Measurements from ENCODE around the gene FAM222B. TPM values are rescaled to one million over a fixed set of nuclear protein-coding genes. Genes with fewer than 3 reads are reported as not detected.

The FAM222B gene
- total and polyA plus RNA-seq, 2 experiments from 2014 or later = 63.7 to 78.5 TPM

- TF ChIP-seq JUNB (IDR thresholded peaks at IDR 0.05; ENCODE audit: unreplicated experiment) (no peak), NANOG (IDR thresholded peaks at IDR 0.05; ENCODE audit: borderline replicate concordance) (no peak), STAT1 (IDR thresholded peaks at IDR 0.05; ENCODE audit: unreplicated experiment) (no peak), ZNF114 (CRISPR knock-in tag; IDR thresholded peaks at IDR 0.05) (no peak)
Observed at GRCh38 chr17:28834420-28834819, 8.2 kb downstream of the FAM222B start (continued).

GRCh38 chr17:28828294-28829040, 14.1 kb downstream of the FAM222B start:
- no peaks in the 10 kb centered on the region; the same call in 1 of the 2 replicates for H3K9me2 ChIP-seq (ENCODE audit: insufficient read depth)
- no peak for DNase-seq (ENCODE audit: low spot score)
- TF ChIP-seq CTCF (conservative IDR thresholded peaks at IDR 0.05; ENCODE audit: low read depth in 2 of 2) = no peak
- no peak for TF ChIP-seq EZH2 (IDR thresholded peaks at IDR 0.05; ENCODE audit: low read depth, unreplicated experiment)
- no peak for TF ChIP-seq STAT1 (IDR thresholded peaks at IDR 0.05; ENCODE audit: unreplicated experiment)
- no peak for TF ChIP-seq ZNF331 (CRISPR knock-in tag; IDR thresholded peaks at IDR 0.05; ENCODE audit: low read depth)
- no peak for TF ChIP-seq NANOG (IDR thresholded peaks at IDR 0.05; ENCODE audit: borderline replicate concordance)
- TF ChIP-seq JUNB (IDR thresholded peaks at IDR 0.05; ENCODE audit: unreplicated experiment) = no peak
- no peak for TF ChIP-seq CREB1 (CRISPR knock-in tag; IDR thresholded peaks at IDR 0.05; ENCODE audit: low read depth)
- TF ChIP-seq ETS1 (IDR thresholded peaks at IDR 0.05) = no peak
- peaks cover 4% of the 10 kb centered on the region for H3K27me3 Mint-ChIP-seq (ENCODE audit: insufficient read depth, low read depth, poor library complexity)
- H3K36me3 ChIP-seq (ENCODE audit: insufficient read depth) = 0 out of 2 replicates have a peak, but pooled peaks cover 3% of the 10 kb centered on the region
- H3F3A ChIP-seq (replicated peaks; ENCODE audit: low read depth) = 0 out of 2 replicates have a peak, but pooled peaks cover 3% of the 10 kb centered on the region
- H3K79me2 ChIP-seq (replicated peaks; ENCODE audit: insufficient read depth) = peaks cover 76% of the 10 kb centered on the region
- no peaks in the 10 kb centered on the region; the same call in 2 of the 3 replicates for H3K4me1 Mint-ChIP-seq
- H3K36me3 Mint-ChIP-seq (ENCODE audit: low read depth) = peaks cover 18% of the 10 kb centered on the region
- no peaks in the 10 kb centered on the region for H3K27me3 ChIP-seq (ENCODE audit: insufficient read depth)
- no peak overlapping the region for H3K4me3 ChIP-seq
- H2AFZ ChIP-seq = no peak overlapping the region
- no peak for ATAC-seq
- H3K27ac Mint-ChIP-seq = no peak overlapping the region; the same call in 1 of the 2 replicates
- H4K20me1 ChIP-seq (replicated peaks; ENCODE audit: insufficient read depth) = peaks cover 9% of the 10 kb centered on the region
- H3K4me1 ChIP-seq (ENCODE audit: insufficient read depth) = no peaks in the 10 kb centered on the region
- no peak overlapping the region for H3K4me2 ChIP-seq
- no peaks in the 10 kb centered on the region for H3K9me3 Mint-ChIP-seq
- H3K27ac ChIP-seq (ENCODE audit: low read depth) = no peak overlapping the region; the same call in 1 of the 2 replicates
- H3K4me3 Mint-ChIP-seq = no peak overlapping the region

GRCh38 chr17:28827672-28828071, 14.9 kb downstream of the FAM222B start:
- Mint-ChIP-seq H3K36me3 (ENCODE audit: low read depth) (peaks cover 18% of the 10 kb centered on the region), H3K4me3 (no peak overlapping the region), H3K4me1 (no peaks in the 10 kb centered on the region; the same call in 2 of the 3 replicates), H3K27ac (peak overlapping the region; percentile 29; the same call in 1 of the 2 replicates), H3K27me3 (ENCODE audit: insufficient read depth, low read depth, poor library complexity) (peaks cover 4% of the 10 kb centered on the region), H3K9me3 (no peaks in the 10 kb centered on the region)
- Histone ChIP-seq H3K4me1 (ENCODE audit: insufficient read depth) (no peaks in the 10 kb centered on the region), H3K4me2 (no peak overlapping the region), H3K36me3 (ENCODE audit: insufficient read depth) (0 out of 2 replicates have a peak, but pooled peaks cover 3% of the 10 kb centered on the region), H3K9me2 (ENCODE audit: insufficient read depth) (no peaks in the 10 kb centered on the region; the same call in 1 of the 2 replicates), H2AFZ (no peak overlapping the region), H3K27ac (ENCODE audit: low read depth) (no peak overlapping the region), H4K20me1 (replicated peaks; ENCODE audit: insufficient read depth) (peaks cover 9% of the 10 kb centered on the region), H3K4me3 (no peak overlapping the region), H3K79me2 (replicated peaks; ENCODE audit: insufficient read depth) (peaks cover 75% of the 10 kb centered on the region), H3F3A (replicated peaks; ENCODE audit: low read depth) (0 out of 2 replicates have a peak, but pooled peaks cover 3% of the 10 kb centered on the region), H3K27me3 (ENCODE audit: insufficient read depth) (no peaks in the 10 kb centered on the region)
- no peak for ATAC-seq
- DNase-seq (ENCODE audit: low spot score) = no peak
- TF ChIP-seq ETS1 (IDR thresholded peaks at IDR 0.05) (no peak), REST (IDR thresholded peaks at IDR 0.05; ENCODE audit: unreplicated experiment) (no peak), POLR2AphosphoS5 (IDR thresholded peaks at IDR 0.05; ENCODE audit: low read depth) (no peak), EZH2 (IDR thresholded peaks at IDR 0.05; ENCODE audit: low read depth, unreplicated experiment) (no peak), ZNF114 (CRISPR knock-in tag; IDR thresholded peaks at IDR 0.05) (no peak), CREB1 (CRISPR knock-in tag; IDR thresholded peaks at IDR 0.05; ENCODE audit: low read depth) (no peak), EZH2phosphoT487 (IDR thresholded peaks at IDR 0.05; ENCODE audit: unreplicated experiment) (no peak)
